Esophagus (tissue), 2 donors: ENCODE measurements around the gene PIGM. TPM values are rescaled to one million over a fixed set of nuclear protein-coding genes. Genes with fewer than 3 reads are reported as not detected.
"Not testable (repeated sequence)": the region's sequence is repeated elsewhere in the genome, so short reads cannot be mapped to it uniquely, and the experiment has no call there.

Source experiments
- H3K27ac ChIP-seq, 2 donors: one replicate each; pipeline ENCODE4 v1.5.1; 2013; ENCODE audit warnings: low read depth in 2 of 2, mild to moderate bottlenecking in 2 of 2, inconsistent platforms in 1 of 2, low read length in 1 of 2, moderate library complexity in 1 of 2
- H3K27me3 ChIP-seq, 2 donors: one replicate each; pipeline ENCODE4 v1.6.1; 2013; ENCODE audit warnings: low read length in 2 of 2, control low read depth in 1 of 2, mild to moderate bottlenecking in 1 of 2; ENCODE audit not compliant: insufficient read depth in 2 of 2, control insufficient read depth in 1 of 2
- H3K36me3 ChIP-seq, 2 donors: one replicate each; pipeline ENCODE4 v1.6.1; 2013; ENCODE audit warnings: low read length in 1 of 2; ENCODE audit not compliant: control insufficient read depth in 2 of 2, insufficient read depth in 2 of 2
- H3K4me1 ChIP-seq, 2 donors: one replicate each; pipeline ENCODE4 v1.6.1; 2013; ENCODE audit warnings: low read length in 1 of 2; ENCODE audit not compliant: control insufficient read depth in 2 of 2, insufficient read depth in 2 of 2
- H3K4me3 ChIP-seq, 2 donors: one replicate each; pipeline ENCODE4 v1.5.1; 2013; ENCODE audit warnings: low read length in 2 of 2, mild to moderate bottlenecking in 2 of 2, low read depth in 1 of 2, moderate library complexity in 1 of 2
- H3K9me3 ChIP-seq, 2 donors: one replicate each; pipeline ENCODE4 v1.6.1; 2013; ENCODE audit warnings: mild to moderate bottlenecking in 2 of 2, low read depth in 1 of 2, low read length in 1 of 2, moderate library complexity in 1 of 2; ENCODE audit not compliant: control insufficient read depth in 2 of 2, insufficient read depth in 1 of 2
- WGBS, 2 donors: extraction: QIAGEN DNeasy Blood & Tissue Kit; methylation state at CpG; one replicate each; pipeline ENCODE4 v1.1.7; 2013; 5-methylcytosine and 5-hydroxymethylcytosine counted together
- polyA plus RNA-seq, 2 donors: library from polyadenylated mRNA; stranded (reverse); fragments of 200-250 nt; gene quantifications; one replicate each; pipeline ENCODE4 v1.2.3, GENCODE V29; 2013
- donor health status: healthy with polysubstance abuse.
- donor health status: Bipolar disorder and iron deficiency.

Gene PIGM
- polyA plus RNA-seq, 2 donors = 2.1 TPM

DNA sequence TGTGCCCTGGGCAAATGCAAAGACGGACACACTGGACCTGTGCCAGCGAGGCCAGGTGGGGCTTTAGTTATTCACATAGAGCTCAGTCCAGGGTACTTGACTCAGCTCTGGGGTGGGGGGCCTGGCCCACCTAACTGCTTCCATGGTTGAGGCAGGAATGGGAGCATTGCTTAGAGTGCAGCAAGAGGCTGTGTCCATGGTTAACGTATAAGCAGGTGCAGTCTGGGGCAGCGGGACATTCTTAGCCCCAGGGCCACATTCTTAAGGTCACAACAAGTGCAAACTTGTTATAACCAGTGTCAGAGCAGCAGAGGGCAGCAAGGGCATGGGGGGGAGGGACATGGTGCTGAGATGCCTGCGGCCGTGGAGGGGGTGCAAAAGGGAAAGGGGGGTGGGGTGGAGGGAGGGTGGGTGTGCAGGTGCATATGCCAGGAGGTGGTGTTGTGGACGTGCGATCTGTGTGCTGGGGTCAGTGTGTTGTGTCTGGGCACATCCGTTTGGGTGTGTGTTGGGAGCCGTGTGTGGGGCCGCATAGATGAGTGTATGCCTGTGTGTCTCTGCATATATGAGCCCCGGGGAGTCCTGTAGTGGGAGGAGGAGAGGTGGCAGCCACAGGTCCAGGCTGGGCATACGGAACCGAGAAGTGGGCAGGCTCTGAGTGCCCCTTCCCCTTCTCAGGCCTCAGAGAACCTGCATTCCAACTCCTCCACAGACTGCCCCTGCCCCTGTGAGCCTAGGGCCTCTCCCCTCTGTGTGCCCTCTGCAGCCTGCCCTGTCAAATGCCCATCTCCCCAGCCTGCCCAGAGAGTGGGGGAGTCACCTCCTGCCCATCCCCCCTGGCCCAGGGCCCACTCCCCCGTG lies 29.8 kb upstream of the PIGM start:
- H3K27me3 ChIP-seq = no peaks in the 10 kb centered on the region
- 38 to 58% methylated on average over 15 of the region's 15 CpGs for whole genome bisulfite sequencing, 2 donors
- H3K36me3 ChIP-seq = no peaks in the 10 kb centered on the region
- no peaks in the 10 kb centered on the region for H3K9me3 ChIP-seq
- no peak overlapping the region for H3K4me3 ChIP-seq
- no peak overlapping the region for H3K27ac ChIP-seq
- H3K4me1 ChIP-seq = peaks cover 0 to 4% of the 10 kb centered on the region in 2 donors

DNA sequence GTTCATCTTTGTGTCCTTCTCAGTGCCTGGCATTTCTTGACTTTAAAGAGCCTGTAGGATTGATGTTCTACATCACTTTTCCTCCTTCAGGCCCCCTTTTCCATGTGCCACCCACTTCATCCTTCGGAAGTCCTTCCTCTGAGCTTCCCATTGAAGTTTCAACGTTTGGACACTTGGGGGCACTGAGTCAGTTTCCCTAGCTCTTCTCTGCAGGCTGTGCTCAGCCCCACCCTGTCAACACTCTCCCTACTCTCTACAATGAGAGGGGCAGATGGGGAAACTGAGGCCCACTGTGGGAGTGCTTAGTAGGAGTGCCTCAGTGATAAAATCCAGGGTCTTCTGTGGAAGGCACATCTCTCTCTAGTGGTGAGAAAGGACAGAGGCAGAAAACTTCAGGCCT lies 26.3 kb upstream of the PIGM start:
- H3K27me3 ChIP-seq = no peaks in the 10 kb centered on the region
- no peaks in the 10 kb centered on the region for H3K36me3 ChIP-seq
- H3K27ac ChIP-seq = no peak overlapping the region
- H3K4me1 ChIP-seq = peaks cover 0 to 4% of the 10 kb centered on the region in 2 donors
- 36 to 48% methylated on average over 2 of the region's 2 CpGs for WGBS, 2 donors
- no peaks in the 10 kb centered on the region for H3K9me3 ChIP-seq
- H3K4me3 ChIP-seq = no peak overlapping the region

DNA sequence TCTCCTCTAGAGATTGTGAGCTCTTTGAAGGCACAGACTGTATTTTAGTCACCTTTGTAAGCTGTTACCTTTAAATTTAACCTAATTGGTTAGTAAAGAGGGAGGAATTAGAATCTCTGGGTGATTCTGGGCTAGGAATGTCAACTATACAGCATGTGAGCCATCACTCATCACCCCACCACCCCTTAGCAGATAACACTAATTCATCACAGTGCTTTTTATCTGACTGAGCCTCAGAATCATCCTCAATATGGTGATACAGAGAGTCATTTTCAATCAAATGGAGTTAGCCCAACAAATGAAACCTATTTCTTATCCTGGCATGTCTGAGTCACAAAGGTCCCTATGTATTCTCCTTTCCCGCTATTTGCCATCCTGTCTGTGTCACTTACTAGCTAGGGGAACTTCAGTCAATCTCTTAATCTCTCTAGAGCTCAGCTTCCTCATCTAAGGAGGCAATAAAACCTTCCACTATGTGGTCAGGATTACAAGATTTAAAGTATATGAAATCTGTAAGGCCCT lies 24.9 kb upstream of the PIGM start:
- Histone ChIP-seq H3K27ac (no peak overlapping the region), H3K9me3 (no peaks in the 10 kb centered on the region), H3K36me3 (no peaks in the 10 kb centered on the region), H3K4me1 (peaks cover 0 to 4% of the 10 kb centered on the region in 2 donors), H3K27me3 (no peaks in the 10 kb centered on the region), H3K4me3 (no peak overlapping the region)
- WGBS, 2 donors = 81 to 84% methylated on average over 1 of the region's 1 CpG

DNA sequence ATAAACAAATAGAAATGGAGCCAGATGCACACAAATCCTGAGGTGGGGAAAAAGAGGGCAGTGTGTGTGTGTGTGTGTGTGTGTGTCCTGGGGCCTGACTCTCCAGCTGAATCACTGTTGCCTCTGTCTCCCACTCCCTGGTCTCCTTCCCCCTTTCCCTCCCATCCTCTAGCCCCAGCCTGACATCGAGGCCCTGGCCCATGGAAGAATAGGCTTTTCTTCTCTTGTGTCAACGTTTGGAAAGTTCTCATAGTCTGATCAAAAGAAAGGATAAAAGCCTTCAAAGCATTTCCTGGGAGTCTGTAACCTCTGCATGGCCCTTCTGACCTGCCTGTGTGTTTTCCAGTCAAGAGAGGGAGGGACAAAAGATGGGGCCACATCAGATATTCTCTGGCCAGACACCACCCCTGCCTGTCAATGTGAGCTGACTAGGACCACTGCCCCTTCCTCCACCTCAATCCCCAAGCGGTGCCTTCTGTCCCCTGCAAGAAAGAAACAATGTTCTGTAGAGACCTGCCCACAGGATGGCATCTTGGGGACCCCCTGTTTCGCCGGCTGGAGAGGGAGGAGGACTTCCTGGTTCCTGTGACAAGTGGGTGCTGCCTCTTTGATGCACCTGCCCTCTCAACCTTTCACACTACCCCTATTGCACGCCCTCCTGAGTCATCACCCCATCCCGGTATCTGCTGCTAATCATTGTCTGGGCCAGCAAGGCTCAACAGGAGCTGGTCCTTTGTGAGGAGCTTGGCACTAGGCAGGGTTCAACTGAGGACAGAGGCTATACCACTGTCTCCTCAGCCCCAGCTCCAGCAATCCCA lies 22.0 kb upstream of the PIGM start:
- no peak overlapping the region for H3K4me3 ChIP-seq
- H3K36me3 ChIP-seq = no peaks in the 10 kb centered on the region
- no peak overlapping the region for H3K27ac ChIP-seq
- 56 to 57% methylated on average over 7 of the region's 7 CpGs for WGBS, 2 donors
- no peaks in the 10 kb centered on the region for H3K27me3 ChIP-seq
- no peaks in the 10 kb centered on the region for H3K9me3 ChIP-seq
- H3K4me1 ChIP-seq = no peaks in the 10 kb centered on the region

DNA sequence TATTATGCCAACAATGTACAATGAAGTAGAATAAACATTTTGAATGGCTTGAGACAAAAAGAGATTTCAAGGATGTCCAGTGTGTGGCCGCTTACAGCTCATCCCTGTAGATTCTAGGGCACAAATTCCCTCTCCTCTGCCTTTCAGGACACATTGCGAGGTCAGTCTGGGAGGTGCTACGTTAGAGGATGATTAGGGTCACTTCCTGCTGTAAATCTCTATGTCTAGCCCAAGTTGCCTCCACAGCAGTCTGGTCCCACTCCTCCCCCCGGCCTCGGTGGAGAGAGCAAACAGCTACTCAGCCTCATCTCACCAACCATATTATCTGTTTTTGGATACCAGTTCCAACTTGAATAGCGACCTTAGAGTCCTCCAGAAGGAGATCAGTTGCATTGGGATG lies 21.1 kb upstream of the PIGM start:
- Histone ChIP-seq H3K27me3 (no peaks in the 10 kb centered on the region), H3K4me3 (no peak overlapping the region), H3K4me1 (no peaks in the 10 kb centered on the region), H3K9me3 (no peaks in the 10 kb centered on the region), H3K36me3 (no peaks in the 10 kb centered on the region), H3K27ac (no peak overlapping the region)
- WGBS, 2 donors = 68 to 73% methylated on average over 6 of the region's 6 CpGs

DNA sequence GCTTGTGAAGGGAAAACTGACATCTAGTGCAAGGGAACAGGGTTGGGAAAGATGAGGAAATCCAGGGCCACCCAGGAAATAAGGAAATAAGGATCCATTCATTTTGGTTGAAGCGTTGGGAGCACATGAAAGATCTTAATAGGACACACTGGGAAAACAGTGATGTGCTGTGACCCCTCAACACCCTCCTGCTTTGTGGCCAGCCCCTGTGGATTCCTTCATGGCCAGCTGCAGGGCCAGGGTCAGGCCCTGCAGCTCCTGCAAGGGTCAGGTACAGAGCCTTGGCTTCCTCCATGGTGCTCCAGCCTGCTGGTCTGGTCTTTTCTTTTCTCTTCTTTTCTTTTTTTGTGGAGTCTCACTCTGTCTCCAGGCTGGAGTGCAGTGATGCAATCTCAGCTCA lies 18.8 kb upstream of the PIGM start:
- Histone ChIP-seq H3K36me3 (no peaks in the 10 kb centered on the region), H3K27me3 (no peaks in the 10 kb centered on the region), H3K4me1 (no peaks in the 10 kb centered on the region), H3K4me3 (no peak overlapping the region), H3K27ac (no peak overlapping the region), H3K9me3 (no peaks in the 10 kb centered on the region)
- 72 to 88% methylated on average over 1 of the region's 1 CpG for WGBS, 2 donors

DNA sequence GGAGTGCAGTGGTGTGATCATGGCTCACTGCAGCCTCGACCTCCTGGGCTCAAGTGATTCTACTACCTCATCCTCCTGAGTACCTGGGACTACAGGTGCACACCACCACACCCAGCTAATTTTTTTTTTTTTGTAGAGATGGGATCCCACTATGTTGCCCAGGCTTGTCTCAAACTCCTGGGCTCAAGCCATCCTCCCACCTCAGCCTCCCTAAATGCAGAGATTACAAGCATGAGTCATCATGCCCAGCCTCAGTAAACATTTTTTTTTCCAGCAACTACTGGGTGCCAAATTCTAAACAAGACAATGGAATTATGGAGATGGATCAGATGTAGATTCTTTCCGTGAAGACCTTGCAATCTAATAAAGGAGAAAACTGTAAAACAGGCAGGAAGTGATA lies 18.4 kb upstream of the PIGM start:
- H3K36me3 ChIP-seq, H3K4me1 ChIP-seq, H3K9me3 ChIP-seq, H3K4me3 ChIP-seq, H3K27ac ChIP-seq, H3K27me3 ChIP-seq: not testable (repeated sequence)
- 53 to 61% methylated on average over 2 of the region's 2 CpGs for WGBS, 2 donors

DNA sequence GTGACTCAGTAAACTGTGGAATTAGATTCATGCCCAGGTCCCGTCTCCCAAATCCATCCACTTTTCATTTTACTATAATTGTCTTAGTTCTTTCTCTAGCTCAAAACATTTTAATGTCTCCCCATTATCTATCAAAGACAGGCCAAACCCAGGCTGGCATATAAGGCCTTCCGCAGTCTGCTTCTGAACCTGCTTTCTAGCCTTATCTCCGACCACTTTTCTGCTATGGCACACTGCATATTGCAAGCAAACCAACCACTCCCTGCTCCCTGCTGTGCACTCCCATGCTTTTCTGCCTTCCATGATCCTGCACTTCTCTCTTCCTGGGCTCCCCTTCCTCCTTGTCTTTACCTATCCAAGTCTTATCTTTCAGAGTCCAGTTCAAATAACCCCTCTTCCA lies 17.3 kb upstream of the PIGM start:
- Histone ChIP-seq H3K27me3 (no peaks in the 10 kb centered on the region), H3K9me3 (no peaks in the 10 kb centered on the region), H3K4me3 (no peak overlapping the region), H3K4me1 (no peaks in the 10 kb centered on the region), H3K27ac (no peak overlapping the region), H3K36me3 (no peaks in the 10 kb centered on the region)
- 83 to 91% methylated on average over 3 of the region's 3 CpGs for WGBS, 2 donors

DNA sequence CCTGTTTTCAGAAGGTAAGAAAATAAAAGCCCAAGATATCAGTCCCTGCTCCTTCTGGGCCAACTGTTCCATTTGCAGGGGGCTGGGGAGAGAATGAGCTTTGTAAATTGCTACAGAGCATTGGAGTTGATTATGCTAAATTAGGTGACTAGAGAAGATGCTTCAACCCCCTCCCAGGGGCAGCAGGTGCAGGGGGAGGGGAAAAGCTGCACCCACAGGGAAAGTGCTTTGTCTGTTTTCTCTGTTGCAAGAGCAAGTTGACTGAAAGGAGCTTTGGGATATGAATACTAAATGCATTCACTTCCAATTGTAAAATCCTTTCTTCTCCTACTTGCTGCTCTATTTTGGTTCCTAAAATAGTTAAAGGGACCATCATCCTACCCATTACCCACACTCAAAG lies 16.5 kb upstream of the PIGM start:
- no peak overlapping the region for H3K27ac ChIP-seq
- no peaks in the 10 kb centered on the region for H3K9me3 ChIP-seq
- no peaks in the 10 kb centered on the region for H3K4me1 ChIP-seq
- no peak overlapping the region for H3K4me3 ChIP-seq
- H3K36me3 ChIP-seq = no peaks in the 10 kb centered on the region
- H3K27me3 ChIP-seq = no peaks in the 10 kb centered on the region
